ENCODE results near the gene GPC5. TPM values are rescaled to one million over a fixed set of nuclear protein-coding genes. Genes with fewer than 3 reads are reported as not detected.

Gene GPC5
- total and polyA plus RNA-seq, 2 of the 13 experiments (the other 11 are each of a cell fraction or from before 2014, with no cell fraction given): 0.02 to 0.07 TPM

- ChIA-PET CTCF (ENCODE audit: low intra/inter-chr PET ratio, low total read pairs) (no interaction called here), POLR2A (no interaction called here)
- Histone ChIP-seq H3K27ac (ENCODE audit: extremely low read length, insufficient read depth, low read length) (no peak overlapping the region), H3K27me3 (ENCODE audit: control insufficient read depth in 1 of 2, insufficient read depth in 2 of 2, low read length in 2 of 2) (no peaks in the 10 kb centered on the region), H4K20me1 (ENCODE audit: insufficient read depth, low read length) (no peaks in the 10 kb centered on the region), H3K9me3 (ENCODE audit: low read length) (no peaks in the 10 kb centered on the region), H3K4me1 (ENCODE audit: insufficient read depth, low read length) (no peaks in the 10 kb centered on the region), H3K4me2 (ENCODE audit: low read depth, low read length) (no peak overlapping the region), H3K4me3 (replicated peaks in 1 of 3; ENCODE audit: insufficient read depth in 1 of 3, low read depth in 2 of 3, low read length in 3 of 3) (no peak overlapping the region), H3K9ac (ENCODE audit: insufficient read depth, low read depth, low read length) (no peak overlapping the region), H2AFZ (ENCODE audit: low read length) (no peak overlapping the region), H3K79me2 (ENCODE audit: insufficient read depth, low read length) (no peaks in the 10 kb centered on the region), H3K36me3 (replicated peaks in 1 of 2; ENCODE audit: control insufficient read depth in 1 of 2, insufficient read depth in 2 of 2, low read length in 2 of 2) (no peaks in the 10 kb centered on the region)
- TF ChIP-seq ATF2 (CRISPR knock-in tag; IDR thresholded peaks at IDR 0.05): no peak
- no peak for TF ChIP-seq ZNF441 (CRISPR knock-in tag; IDR thresholded peaks at IDR 0.05; ENCODE audit: borderline replicate concordance)
- no peak for TF ChIP-seq FOXK2 (IDR thresholded peaks at IDR 0.05)
- TF ChIP-seq RCOR2 (CRISPR knock-in tag; IDR thresholded peaks at IDR 0.05): no peak
- TF ChIP-seq REST (IDR thresholded peaks at IDR 0.05; ENCODE audit: borderline replicate concordance in 1 of 2, low read depth in 1 of 2, low read length in 2 of 2): no peak
- no peak for TF ChIP-seq ZNF33B (CRISPR knock-in tag; IDR thresholded peaks at IDR 0.05)
- TF ChIP-seq ZNF557 (CRISPR knock-in tag; IDR thresholded peaks at IDR 0.05): no peak
- TF ChIP-seq TERF1 (CRISPR knock-in tag; IDR thresholded peaks at IDR 0.05): no peak
- TF ChIP-seq PRDM15 (CRISPR knock-in tag; IDR thresholded peaks at IDR 0.05): no peak
- no peak for TF ChIP-seq RFXANK (CRISPR knock-in tag; IDR thresholded peaks at IDR 0.05)
- no peak for TF ChIP-seq ELK4 (CRISPR knock-in tag; IDR thresholded peaks at IDR 0.05; ENCODE audit: borderline replicate concordance)
- no peak for TF ChIP-seq GPN1 (CRISPR knock-in tag; IDR thresholded peaks at IDR 0.05; ENCODE audit: borderline replicate concordance)
- no TSS peak for BruUV-seq (replicated peaks)
- DNase-seq (ENCODE audit: low spot score): no peak
- in situ Hi-C loops (cut with HindIII; ENCODE audit: extremely low pct_ligation_motif_present, low pct_unique_long_range_greater_than_20kb): no loop called here
- intact Hi-C loops (cut with micrococcal nuclease; ENCODE audit: unreplicated experiment): no loop called here
- no peak for ATAC-seq
- no peak for FAIRE-seq
- WGBS (ENCODE audit: low lambda C conversion rate): 11% methylated on average over 5 of the region's 5 CpGs
Measured at GRCh38 chr13:92232871-92233270, 834.5 kb downstream of the GPC5 start.

Data from HepG2 (cell line).